Colonic mucosa (tissue), 4 donors: ENCODE data around the gene PIK3R2. TPM values are rescaled to one million over a fixed set of nuclear protein-coding genes. Genes with fewer than 3 reads are reported as not detected.

Experiments used
- DNase-seq: peaks from one replicate; pipeline ENCODE4 v3.0.0-alpha.2; 2020
- H3K27ac ChIP-seq: fragments of 200-600 bp; one replicate; pipeline ENCODE4 v1.8.0; 2021
- H3K27me3 ChIP-seq: fragments of 200-600 bp; one replicate; pipeline ENCODE4 v1.8.0; 2021
- H3K36me3 ChIP-seq: fragments of 200-600 bp; one replicate; pipeline ENCODE4 v1.8.0; 2021
- H3K4me1 ChIP-seq: fragments of 200-600 bp; one replicate; pipeline ENCODE4 v1.8.0; 2021; ENCODE audit warnings: mild to moderate bottlenecking
- H3K4me3 ChIP-seq: fragments of 200-600 bp; one replicate; pipeline ENCODE4 v1.8.0; 2021
- H3K9ac ChIP-seq, 2 donors: one replicate each; pipeline ENCODE4 v1.7.0; 2013; ENCODE audit warnings: control low read depth in 2 of 2, low read depth in 2 of 2, low read length in 2 of 2
- H3K9me3 ChIP-seq: fragments of 200-600 bp; one replicate; pipeline ENCODE4 v1.8.0; 2021
- CTCF ChIP-seq: fragments of 200-600 bp; IDR thresholded peaks from one replicate; pipeline ENCODE4 v1.8.0; 2022; ENCODE audit warnings: antibody characterized with exemption, mild to moderate bottlenecking
- intact Hi-C: fragments of 100-400 bp; cut with DNase I; formaldehyde crosslinking; loops from one replicate; pipeline ENCODE4 v1.14.1; 2022
- total RNA-seq, 2 donors: library from RNA; stranded (reverse); fragmentation: NEBNext Ultra II Directional in 1 of 2; extraction: Animal tissue kit (Norgen Biotek cat#: 25700) in 1 of 2; gene quantifications; one replicate each; pipeline ENCODE4 v1.2.1, GENCODE V29; 2021
- donor health status: healthy.
- donor health status: DM: no; HTN: no; CAD: no.
- donor health status: DM: no; HTN: no; CAD: no.

PIK3R2 gene
- total RNA-seq, 2 donors from 2014 or later, result 42.9 to 48.2 TPM

GRCh38 chr19:18149596-18149975 lies 3.4 kb upstream of the PIK3R2 start:
- Histone ChIP-seq H3K4me1 (peaks cover 15% of the 10 kb centered on the region), H3K9me3 (no peaks in the 10 kb centered on the region), H3K36me3 (no peaks in the 10 kb centered on the region), H3K27me3 (no peaks in the 10 kb centered on the region), H3K4me3 (no peak overlapping the region), H3K27ac (no peak overlapping the region), H3K9ac (no peak overlapping the region)
- DNase-seq, result no peak
- no peak for TF ChIP-seq CTCF
- intact Hi-C loops, result no loop called here

- no peak overlapping the region for H3K27ac ChIP-seq
These were observed 2.0 kb upstream of the PIK3R2 start for GRCh38 chr19:18150776-18151624.

GRCh38 chr19:18152442-18152816 lies 534 bp upstream of the PIK3R2 start:
- H3K27me3 ChIP-seq, result no peaks in the 10 kb centered on the region
- peak overlapping the region; percentile 80 for H3K4me3 ChIP-seq
- TF ChIP-seq CTCF, result peak; percentile 46
- H3K4me1 ChIP-seq, result peaks cover 37% of the 10 kb centered on the region
- peak overlapping the region; percentile 52 to 91 for H3K9ac ChIP-seq
- H3K27ac ChIP-seq, result peak overlapping the region; percentile 98
- peak; percentile 99 for DNase-seq
- no peaks in the 10 kb centered on the region for H3K9me3 ChIP-seq
- intact Hi-C loops, result no loop called here
- H3K36me3 ChIP-seq, result no peaks in the 10 kb centered on the region

More at GRCh38 chr19:18150776-18151624, 2.0 kb upstream of the PIK3R2 start:
- intact Hi-C loops, result no loop called here
- Histone ChIP-seq H3K9ac (peak overlapping the region in 1 of 2 donors; percentile 91), H3K9me3 (no peaks in the 10 kb centered on the region), H3K36me3 (no peaks in the 10 kb centered on the region), H3K4me1 (peaks cover 24% of the 10 kb centered on the region), H3K27me3 (no peaks in the 10 kb centered on the region), H3K4me3 (no peak overlapping the region)
- TF ChIP-seq CTCF, result no peak
- no peak for DNase-seq

- peaks cover 40% of the 10 kb centered on the region for H3K4me1 ChIP-seq
- intact Hi-C loops, result no loop called here
- DNase-seq, result no peak
- H3K27ac ChIP-seq, result peak overlapping the region; percentile 98
- H3K4me3 ChIP-seq, result peak overlapping the region; percentile 80
- TF ChIP-seq CTCF, result no peak
- peak overlapping the region; percentile 82 to 89 for H3K9ac ChIP-seq
- no peaks in the 10 kb centered on the region for H3K9me3 ChIP-seq
- no peaks in the 10 kb centered on the region for H3K27me3 ChIP-seq
- H3K36me3 ChIP-seq, result no peaks in the 10 kb centered on the region
These were observed 682 bp downstream of the PIK3R2 start for GRCh38 chr19:18153556-18154134.

GRCh38 chr19:18155095-18156087 lies 2.4 kb downstream of the PIK3R2 start:
- peak overlapping the region; percentile 37 to 70 for H3K9ac ChIP-seq
- H3K27ac ChIP-seq, result no peak overlapping the region
- peaks cover 40% of the 10 kb centered on the region for H3K4me1 ChIP-seq
- H3K36me3 ChIP-seq, result no peaks in the 10 kb centered on the region
- H3K4me3 ChIP-seq, result no peak overlapping the region
- intact Hi-C loops, result no loop called here
- no peaks in the 10 kb centered on the region for H3K27me3 ChIP-seq
- no peak for DNase-seq
- H3K9me3 ChIP-seq, result no peaks in the 10 kb centered on the region
- no peak for TF ChIP-seq CTCF
